HUES64 (cell line): ENCODE measurements around the gene CD163L1.

Experiments used
- H3K27ac ChIP-seq: 2 replicates; pipeline ENCODE4 v1.7.0; 2013; ENCODE audit warnings: low read depth, low read length, inconsistent platforms
- H3K27me3 ChIP-seq: 2 replicates; pipeline ENCODE4 v1.6.1; 2013; ENCODE audit warnings: mild to moderate bottlenecking, low read length; ENCODE audit not compliant: insufficient read depth
- H3K36me3 ChIP-seq: 2 replicates; pipeline ENCODE4 v1.6.1; 2013; ENCODE audit warnings: mild to moderate bottlenecking, low read length; ENCODE audit not compliant: insufficient read depth
- H3K4me1 ChIP-seq: 2 replicates; pipeline ENCODE4 v1.6.1; 2013; ENCODE audit warnings: mild to moderate bottlenecking, low read length, moderate library complexity; ENCODE audit not compliant: insufficient read depth
- H3K4me3 ChIP-seq: 2 replicates; pipeline ENCODE4 v1.5.1; 2013; ENCODE audit warnings: mild to moderate bottlenecking, low read length, moderate library complexity
- H3K9ac ChIP-seq: 2 replicates; pipeline ENCODE4 v1.6.1; 2013; ENCODE audit warnings: mild to moderate bottlenecking, low read depth, low read length
- H3K9me3 ChIP-seq: 2 replicates; pipeline ENCODE4 v1.6.1; 2013; ENCODE audit warnings: low read depth, low read length; ENCODE audit not compliant: insufficient read depth
- WGBS: fragments of 150-250, 120-280 bp; methylation state at CpG from one replicate; pipeline ENCODE4 v1.1.7; 2013; ENCODE audit warnings: missing lambda C conversion rate; 5-methylcytosine and 5-hydroxymethylcytosine counted together

The CD163L1 gene

DNA sequence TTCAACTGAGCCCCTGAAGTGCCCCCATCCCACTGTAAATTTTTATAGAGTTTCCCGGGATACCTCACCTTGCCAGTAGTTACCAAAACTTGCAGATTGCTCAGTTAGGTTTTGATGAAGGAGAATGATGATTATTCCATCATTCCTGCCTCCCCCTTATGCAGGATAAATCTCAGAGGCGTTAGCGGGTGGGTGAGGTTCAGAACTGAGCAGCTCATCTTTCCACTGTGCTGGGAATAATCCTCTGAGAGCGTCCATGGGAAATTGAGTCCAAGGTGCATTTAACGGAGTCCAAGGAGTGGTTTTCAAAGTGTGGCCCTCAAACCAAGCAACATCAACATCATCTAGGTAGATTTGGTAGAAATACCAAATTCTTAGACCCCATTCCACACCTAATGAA, 121.4 kb downstream of the CD163L1 start:
- H3K4me3 ChIP-seq, result no peak overlapping the region
- no peak overlapping the region for H3K9ac ChIP-seq
- 0 out of 2 replicates have a peak, but pooled peaks cover 5% of the 10 kb centered on the region for H3K9me3 ChIP-seq
- H3K27ac ChIP-seq, result no peak overlapping the region
- no peaks in the 10 kb centered on the region for H3K4me1 ChIP-seq
- whole genome bisulfite sequencing, result 91% methylated on average over 5 of the region's 5 CpGs
- no peaks in the 10 kb centered on the region for H3K27me3 ChIP-seq
- no peaks in the 10 kb centered on the region for H3K36me3 ChIP-seq

- Histone ChIP-seq H3K27ac (no peak overlapping the region), H3K4me3 (no peak overlapping the region), H3K4me1 (no peaks in the 10 kb centered on the region), H3K9me3 (0 out of 2 replicates have a peak, but pooled peaks cover 5% of the 10 kb centered on the region), H3K36me3 (no peaks in the 10 kb centered on the region), H3K9ac (no peak overlapping the region), H3K27me3 (no peaks in the 10 kb centered on the region)
- 100% methylated on average over 1 of the region's 2 CpGs for WGBS
These were observed 122.3 kb downstream of the CD163L1 start for GRCh38 chr12:7321624-7322023.

GRCh38 chr12:7319930-7320329, 124.0 kb downstream of the CD163L1 start:
- H3K27ac ChIP-seq, result no peak overlapping the region
- no peaks in the 10 kb centered on the region for H3K36me3 ChIP-seq
- H3K4me1 ChIP-seq, result no peaks in the 10 kb centered on the region
- H3K9me3 ChIP-seq, result 0 out of 2 replicates have a peak, but pooled peaks cover 5% of the 10 kb centered on the region
- H3K27me3 ChIP-seq, result no peaks in the 10 kb centered on the region
- 96% methylated on average over 2 of the region's 2 CpGs for WGBS
- H3K9ac ChIP-seq, result no peak overlapping the region
- no peak overlapping the region for H3K4me3 ChIP-seq

DNA sequence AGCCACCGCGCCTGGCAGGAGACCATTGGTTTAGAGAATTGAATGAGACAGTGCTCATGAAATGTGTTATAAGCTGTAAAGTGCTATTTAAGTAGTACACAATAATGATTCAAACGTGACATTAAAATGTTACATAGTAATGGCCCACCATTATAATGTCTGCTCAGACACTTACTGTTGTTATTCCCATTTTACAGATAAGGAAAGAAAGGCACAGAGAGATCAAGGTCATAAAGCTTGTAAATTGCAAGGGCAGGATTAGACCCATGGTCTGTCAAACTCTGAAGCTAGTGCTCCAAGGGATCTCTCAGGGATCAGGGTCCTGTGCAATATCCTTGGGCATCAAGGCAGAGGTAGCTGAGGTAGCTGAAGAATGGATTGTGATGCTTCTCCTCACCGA, 133.9 kb downstream of the CD163L1 start:
- H3K36me3 ChIP-seq, result no peaks in the 10 kb centered on the region
- WGBS, result 96% methylated on average over 4 of the region's 4 CpGs
- H3K9me3 ChIP-seq, result no peaks in the 10 kb centered on the region
- no peak overlapping the region for H3K9ac ChIP-seq
- no peak overlapping the region for H3K27ac ChIP-seq
- H3K4me1 ChIP-seq, result no peaks in the 10 kb centered on the region
- no peaks in the 10 kb centered on the region for H3K27me3 ChIP-seq
- H3K4me3 ChIP-seq, result no peak overlapping the region
